Measurements from ENCODE around the gene TMPRSS13.

GRCh38 chr11:117866526-117866925, 62.7 kb downstream of the TMPRSS13 start:
- TF ChIP-seq POLR2AphosphoS5 (IDR thresholded peaks at IDR 0.05): no peak
- TF ChIP-seq, protein P1, sequence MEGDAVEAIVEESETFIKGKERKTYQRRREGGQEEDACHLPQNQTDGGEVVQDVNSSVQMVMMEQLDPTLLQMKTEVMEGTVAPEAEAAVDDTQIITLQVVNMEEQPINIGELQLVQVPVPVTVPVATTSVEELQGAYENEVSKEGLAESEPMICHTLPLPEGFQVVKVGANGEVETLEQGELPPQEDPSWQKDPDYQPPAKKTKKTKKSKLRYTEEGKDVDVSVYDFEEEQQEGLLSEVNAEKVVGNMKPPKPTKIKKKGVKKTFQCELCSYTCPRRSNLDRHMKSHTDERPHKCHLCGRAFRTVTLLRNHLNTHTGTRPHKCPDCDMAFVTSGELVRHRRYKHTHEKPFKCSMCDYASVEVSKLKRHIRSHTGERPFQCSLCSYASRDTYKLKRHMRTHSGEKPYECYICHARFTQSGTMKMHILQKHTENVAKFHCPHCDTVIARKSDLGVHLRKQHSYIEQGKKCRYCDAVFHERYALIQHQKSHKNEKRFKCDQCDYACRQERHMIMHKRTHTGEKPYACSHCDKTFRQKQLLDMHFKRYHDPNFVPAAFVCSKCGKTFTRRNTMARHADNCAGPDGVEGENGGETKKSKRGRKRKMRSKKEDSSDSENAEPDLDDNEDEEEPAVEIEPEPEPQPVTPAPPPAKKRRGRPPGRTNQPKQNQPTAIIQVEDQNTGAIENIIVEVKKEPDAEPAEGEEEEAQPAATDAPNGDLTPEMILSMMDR (IDR thresholded peaks at IDR 0.05; ENCODE audit: poor library complexity, severe bottlenecking): no peak
- no peak for TF ChIP-seq EZH2 (IDR thresholded peaks at IDR 0.05; ENCODE audit: borderline replicate concordance, insufficient read depth, low read length, poor library complexity, severe bottlenecking)
- no peak for TF ChIP-seq MXI1 (conservative IDR thresholded peaks at IDR 0.05; ENCODE audit: poor library complexity, severe bottlenecking)
- no peak for TF ChIP-seq EP300 (conservative IDR thresholded peaks at IDR 0.05; ENCODE audit: poor library complexity, severe bottlenecking)
- TF ChIP-seq SMC3 (conservative IDR thresholded peaks at IDR 0.05; ENCODE audit: poor library complexity): no peak
- TF ChIP-seq TAF1 (IDR thresholded peaks at IDR 0.05; ENCODE audit: low read depth): no peak

Data from neural cell (in vitro differentiated cells).